HEK293T (cell line): ENCODE results near the gene USP10.

ENCODE experiments used
- CTBP1 ChIP-seq: fragments of 450-650 bp; IDR thresholded peaks from 2 replicates; pipeline ENCODE4 v1.6.1; 2016; ENCODE audit warnings: borderline replicate concordance
- PKNOX1 ChIP-seq: fragments of 450-650 bp; IDR thresholded peaks from 2 replicates; pipeline ENCODE4 v1.6.1; 2016
- SP1 ChIP-seq: fragments of 450-650 bp; IDR thresholded peaks from 2 replicates; pipeline ENCODE4 v1.6.1; 2017
- ZNF384 ChIP-seq: fragments of 450-650 bp; IDR thresholded peaks from 2 replicates; pipeline ENCODE4 v1.6.1; 2016

GRCh38 chr16:84660973-84661372 is 38.8 kb upstream of the USP10 start:
- TF ChIP-seq CTBP1 (no peak), ZNF384 (no peak), SP1 (no peak), PKNOX1 (no peak)
